ENCODE measurements around the gene TSPAN3.

- TF ChIP-seq CTCF (IDR thresholded peaks at IDR 0.05; ENCODE audit: extremely low read depth in 1 of 2, insufficient read depth in 1 of 2, low read depth in 1 of 2, low read length in 2 of 2): no peak
- TF ChIP-seq JUN (IDR thresholded peaks at IDR 0.05; ENCODE audit: borderline replicate concordance, insufficient read depth, insufficient read length, low read depth): no peak
- TF ChIP-seq POLR2AphosphoS5 (IDR thresholded peaks at IDR 0.05; ENCODE audit: insufficient read depth, low read depth, low read length): no peak
- TF ChIP-seq MAX (IDR thresholded peaks at IDR 0.05; ENCODE audit: insufficient read depth, insufficient read length): no peak
- TF ChIP-seq EZH2 (IDR thresholded peaks at IDR 0.05; ENCODE audit: borderline replicate concordance, low read depth, low read length, severe bottlenecking): no peak
Observed at GRCh38 chr15:77076323-77076915, 5.5 kb upstream of the TSPAN3 start.

Data from endothelial cell of umbilical vein (primary cell).